GM18498 (cell line): Measurements from ENCODE around the gene CAMK1G.

Experiments used
- ATAC-seq: cut with Tn5 transposase; IDR thresholded peaks from one replicate; pipeline ENCODE4 v1.9.1; 2021; ENCODE audit warnings: mild to moderate bottlenecking, moderate library complexity; ENCODE audit not compliant: unreplicated experiment

Gene CAMK1G

GRCh38 chr1:209618291-209618690, 34.8 kb downstream of the CAMK1G start:
- ATAC-seq: no peak

- no peak for ATAC-seq
Observed at GRCh38 chr1:209618756-209619420, 35.4 kb downstream of the CAMK1G start.

DNA sequence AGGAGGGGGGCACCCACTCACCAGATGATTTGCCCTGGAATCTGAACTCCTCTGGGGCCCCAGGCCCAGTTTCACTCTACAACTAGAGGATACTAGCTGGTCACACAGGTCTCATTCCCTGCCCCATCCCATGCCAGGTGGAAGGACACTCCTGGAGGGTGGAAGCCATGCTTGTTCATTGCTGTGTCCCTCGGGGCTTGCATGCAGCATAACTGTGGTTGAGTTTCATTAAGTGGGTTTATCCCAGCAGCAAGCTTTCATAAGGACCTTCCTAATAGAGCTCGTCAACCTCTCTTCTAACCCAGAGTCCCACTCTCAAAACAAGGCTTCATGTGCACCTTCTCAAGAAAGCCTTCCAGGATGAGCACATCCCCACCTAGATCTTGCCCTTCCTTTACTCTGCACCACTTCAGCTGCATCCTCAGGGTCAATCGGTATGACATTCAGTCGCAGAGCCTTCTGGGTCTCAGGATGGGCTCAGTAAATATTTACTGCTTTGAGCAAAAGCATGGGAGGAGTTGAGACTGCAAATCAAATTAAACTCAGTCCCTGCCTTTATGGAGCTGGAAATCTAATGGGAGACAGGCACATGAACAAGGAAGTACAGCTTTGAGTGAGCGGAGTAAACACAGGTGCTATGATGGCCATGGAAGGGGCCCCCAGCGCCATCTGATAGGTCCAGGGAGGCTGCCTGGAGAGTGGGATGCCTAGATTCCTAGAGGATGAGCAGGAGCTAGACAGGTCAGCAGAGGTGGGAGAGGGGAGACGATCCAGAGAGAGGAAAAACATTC, 36.4 kb downstream of the CAMK1G start:
- ATAC-seq: no peak

DNA sequence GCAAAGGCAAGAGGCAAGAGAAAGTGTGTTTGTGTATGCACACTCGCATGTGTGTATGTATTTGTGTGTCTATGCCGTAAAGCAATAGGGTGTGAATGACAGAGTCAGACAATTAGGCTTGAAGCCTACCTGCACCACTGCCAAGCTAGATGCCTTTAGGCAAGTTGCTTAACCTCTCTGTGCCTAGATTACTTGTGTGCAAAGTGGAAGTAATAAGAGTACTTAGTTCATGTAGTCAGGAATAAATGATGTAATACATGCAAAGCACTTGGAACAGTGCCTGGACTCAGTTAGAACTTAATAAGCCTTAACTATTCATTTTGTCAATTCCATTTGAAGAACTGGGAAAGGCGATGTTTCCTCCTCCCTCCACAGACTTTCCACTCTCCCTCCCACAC, 37.0 kb downstream of the CAMK1G start:
- ATAC-seq: no peak

GRCh38 chr1:209621286-209621685, 37.8 kb downstream of the CAMK1G start:
- no peak for ATAC-seq

GRCh38 chr1:209621741-209622655, 38.5 kb downstream of the CAMK1G start:
- no peak for ATAC-seq

DNA sequence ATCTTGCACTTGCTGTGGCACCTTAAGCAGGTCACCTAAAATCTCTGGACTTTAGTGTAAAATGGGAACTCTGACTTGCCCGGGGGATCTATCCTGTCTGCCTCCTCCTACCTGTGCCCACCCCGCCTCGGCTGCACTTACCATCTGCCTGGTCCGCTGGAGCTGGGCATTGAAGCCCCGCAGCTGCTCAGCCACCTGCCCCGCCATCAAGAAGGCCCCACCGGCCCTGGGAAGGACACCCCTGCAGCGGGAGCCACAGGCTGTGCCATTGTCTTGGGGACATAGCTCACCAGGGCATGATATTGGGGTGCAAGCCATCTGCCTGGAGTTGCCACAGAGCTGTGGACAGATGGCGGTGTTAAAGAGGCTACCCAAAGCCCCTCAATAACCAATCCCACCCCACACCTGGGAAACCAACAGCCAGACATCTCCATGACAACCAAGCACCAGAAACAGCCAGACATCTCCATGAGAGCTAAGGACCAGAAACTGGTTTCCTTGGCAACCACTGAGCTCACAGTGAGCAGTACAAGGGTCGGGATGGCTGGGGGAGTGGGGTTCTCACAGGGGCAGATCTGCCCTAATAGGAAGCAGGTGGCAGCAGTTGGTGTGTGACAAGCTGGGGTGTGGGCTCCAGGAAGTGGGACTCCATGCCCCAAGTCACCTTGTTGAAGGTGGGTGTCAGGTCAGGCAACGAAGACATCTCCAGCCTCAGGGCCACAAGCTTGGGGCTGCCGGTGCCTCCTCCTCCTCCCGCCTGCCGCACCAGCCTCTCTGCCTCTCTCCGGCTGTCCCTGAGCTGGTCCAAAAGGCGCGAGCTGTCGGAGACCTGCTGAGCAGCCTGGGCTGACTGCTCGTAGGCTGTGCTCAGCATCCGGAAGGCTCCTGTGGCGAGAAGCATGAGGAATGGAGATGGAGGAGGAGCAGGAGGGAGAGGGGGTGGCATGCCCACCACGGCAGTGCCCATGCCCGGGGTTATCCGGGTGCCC, 39.6 kb downstream of the CAMK1G start:
- no peak for ATAC-seq

- ATAC-seq: no peak
Observed at GRCh38 chr1:209624558-209625549, 41.3 kb downstream of the CAMK1G start.

DNA sequence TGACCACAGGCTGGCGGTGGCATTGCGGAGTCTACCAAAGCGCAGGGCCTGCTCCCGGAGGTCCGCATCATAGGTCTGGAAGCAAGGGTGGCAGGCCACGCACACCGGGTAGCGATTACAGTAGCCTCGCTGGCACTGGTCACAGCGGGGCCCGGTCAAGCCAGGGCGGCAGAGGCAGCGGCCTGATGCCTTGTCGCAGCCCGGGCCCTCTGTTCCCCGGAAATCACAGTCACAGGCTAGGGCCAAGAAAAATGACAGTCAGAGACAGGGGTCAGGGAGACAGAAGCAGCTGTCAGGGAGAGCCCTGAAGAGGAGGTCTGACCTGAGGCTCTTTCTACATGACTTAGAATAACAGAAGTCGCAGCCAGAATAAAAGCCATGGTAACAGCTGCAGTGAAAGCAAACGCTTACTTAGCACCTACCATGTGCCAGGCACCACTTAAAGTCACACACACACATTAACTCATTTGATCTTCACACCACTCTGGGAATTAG, 42.3 kb downstream of the CAMK1G start:
- ATAC-seq: no peak

DNA sequence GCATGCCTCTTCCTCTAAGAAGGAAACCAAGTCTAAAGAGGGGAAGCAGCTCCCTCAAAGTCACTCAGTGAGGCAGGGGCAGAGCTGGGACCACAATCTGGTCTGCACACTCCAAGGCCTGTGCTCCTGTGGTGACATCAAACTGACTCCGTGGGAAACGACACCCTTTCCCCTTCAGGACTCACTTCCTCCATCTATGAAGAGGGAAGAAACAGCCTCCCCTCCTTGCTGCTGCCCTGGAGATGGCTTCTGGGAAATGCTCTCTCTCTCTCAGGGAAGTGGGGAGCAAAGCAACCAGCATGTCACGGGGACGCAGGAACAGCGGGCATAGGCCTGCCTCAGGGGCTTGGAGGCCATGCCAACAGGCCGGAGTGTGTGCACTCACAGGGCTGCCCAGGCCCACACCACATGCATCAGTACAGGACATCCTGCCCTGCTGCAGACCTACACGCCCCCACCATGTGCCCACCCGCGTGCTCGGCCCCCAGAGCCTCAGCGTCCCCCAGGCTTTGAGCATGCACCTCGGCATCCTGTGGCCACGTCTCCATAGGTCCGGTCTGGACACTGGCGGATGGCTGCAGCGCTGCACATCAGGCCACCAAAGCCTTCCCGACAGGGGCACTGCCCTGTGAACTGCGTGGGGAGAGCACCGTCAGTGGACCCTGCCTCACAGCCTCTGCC, 43.0 kb downstream of the CAMK1G start:
- no peak for ATAC-seq

GRCh38 chr1:209627027-209627731, 43.7 kb downstream of the CAMK1G start:
- ATAC-seq: peak; percentile 30

- ATAC-seq: peak; percentile 82
Observed at GRCh38 chr1:209627732-209628196, 44.2 kb downstream of the CAMK1G start.

DNA sequence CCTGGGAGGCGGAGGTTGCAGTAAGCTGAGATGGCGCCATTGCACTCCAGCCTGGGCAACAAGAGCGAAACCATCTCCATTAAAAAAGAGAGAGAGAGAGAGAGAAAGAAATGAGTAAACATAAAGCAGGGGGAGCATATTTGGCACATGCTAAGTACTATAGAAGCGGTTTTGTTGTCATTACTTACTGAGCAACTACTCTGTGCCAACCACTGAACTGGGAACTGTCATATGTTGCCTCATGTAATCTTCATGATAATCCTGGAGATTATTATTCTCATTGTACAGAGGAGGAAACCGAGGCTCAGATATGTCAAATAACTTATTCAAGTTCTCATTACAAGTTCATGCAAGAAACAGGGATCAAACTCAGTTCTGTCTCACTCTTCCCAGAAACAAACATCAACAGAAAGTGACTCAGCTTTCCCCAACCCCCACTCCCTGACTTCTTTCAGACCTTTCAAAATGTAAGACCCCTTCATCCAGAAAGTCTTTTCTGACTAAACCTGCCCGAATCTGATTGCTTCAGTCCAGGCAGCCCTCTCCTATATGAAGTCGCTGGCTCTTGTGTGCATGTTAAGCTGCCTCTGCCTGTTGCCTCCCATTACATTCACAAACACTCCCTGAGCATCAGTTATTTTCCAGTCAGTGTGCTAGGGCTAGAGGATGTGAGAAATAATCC, 45.2 kb downstream of the CAMK1G start:
- ATAC-seq: no peak

DNA sequence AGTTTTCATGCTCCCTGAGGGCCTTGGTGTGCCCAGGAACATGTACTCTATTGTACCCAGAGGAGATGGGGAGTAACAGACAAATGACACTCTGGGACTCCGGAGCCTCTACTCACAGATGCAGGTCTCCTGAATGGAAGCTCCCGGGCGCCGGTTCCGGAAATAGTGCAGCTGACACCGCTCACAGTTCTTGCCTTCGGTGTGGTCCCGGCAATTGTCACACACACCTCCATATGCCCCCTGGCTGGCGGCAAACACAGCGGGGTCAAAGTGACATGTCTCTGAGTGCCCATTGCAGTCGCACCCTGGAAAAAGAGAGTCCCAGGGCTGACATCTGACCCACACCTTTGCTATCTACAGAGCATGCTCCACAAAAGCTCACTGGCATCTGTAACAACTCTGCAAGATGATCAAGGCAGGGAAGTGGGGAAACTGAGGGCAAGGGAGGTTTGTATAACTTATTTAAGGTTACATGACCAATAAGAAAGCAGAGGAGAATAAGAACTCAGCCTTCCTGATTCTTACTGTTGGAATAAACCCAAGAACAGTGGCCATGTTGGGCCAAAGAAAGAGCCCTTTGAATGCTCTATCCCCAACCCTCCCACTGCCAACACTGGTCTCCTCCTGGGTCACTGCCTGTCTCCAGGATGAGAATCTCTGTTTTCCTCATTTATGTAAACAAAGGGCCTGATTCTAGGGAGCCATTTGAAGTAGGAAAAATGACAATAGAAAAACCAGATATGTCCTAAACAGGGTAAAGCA, 46.3 kb downstream of the CAMK1G start:
- no peak for ATAC-seq

DNA sequence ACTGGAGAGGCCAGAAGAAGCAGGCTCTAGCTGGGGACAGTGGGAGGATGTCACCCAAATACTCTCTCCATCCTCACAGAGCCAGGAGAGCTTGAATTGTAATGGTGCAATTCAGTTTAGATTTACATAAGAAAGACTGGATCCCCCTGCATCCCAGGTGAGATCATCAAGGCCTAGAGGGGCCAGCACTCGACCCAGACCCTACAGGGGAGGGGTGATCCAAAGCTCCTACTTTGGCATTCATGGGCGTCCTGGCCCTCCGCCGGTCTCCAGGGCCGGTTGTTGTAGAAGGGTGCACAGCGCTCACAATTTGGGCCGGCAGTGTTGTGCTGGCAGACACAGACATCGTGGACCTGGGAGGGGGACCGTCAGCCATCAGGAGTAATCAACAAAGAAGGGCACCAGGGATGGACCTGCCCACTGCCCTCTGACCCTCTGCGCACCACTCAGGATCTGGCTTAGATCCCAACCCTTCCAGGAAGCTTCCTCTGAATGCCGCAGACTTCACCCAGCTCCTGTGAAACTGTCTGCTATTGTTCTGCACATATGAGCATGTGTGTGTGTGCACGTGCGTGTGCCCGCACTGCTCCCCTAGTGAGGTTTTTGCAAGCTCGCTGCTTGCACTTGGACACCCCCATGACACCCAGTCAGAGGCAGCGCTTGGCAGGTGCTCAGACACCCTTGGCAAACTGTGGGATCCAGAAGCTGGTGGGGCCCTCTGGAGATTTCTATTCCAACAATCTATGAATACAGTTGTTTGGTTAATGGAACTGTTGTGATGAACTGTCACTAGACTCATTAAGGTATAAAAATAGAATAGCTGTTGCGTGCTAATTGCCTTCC, 47.1 kb downstream of the CAMK1G start:
- no peak for ATAC-seq
